Activated CD8-positive, alpha-beta memory T cell treated with anti-CD3 and anti-CD28 coated beads for 48 hours (primary cell): ENCODE results near the gene CDCA8.

Experiments
- DNase-seq, 3 experiments: peaks; one replicate each; pipeline ENCODE4 v3.0.0-alpha.2; 2020; ENCODE audit warnings: low read depth in 2 of 3, low spot score in 2 of 3

The CDCA8 gene

DNA sequence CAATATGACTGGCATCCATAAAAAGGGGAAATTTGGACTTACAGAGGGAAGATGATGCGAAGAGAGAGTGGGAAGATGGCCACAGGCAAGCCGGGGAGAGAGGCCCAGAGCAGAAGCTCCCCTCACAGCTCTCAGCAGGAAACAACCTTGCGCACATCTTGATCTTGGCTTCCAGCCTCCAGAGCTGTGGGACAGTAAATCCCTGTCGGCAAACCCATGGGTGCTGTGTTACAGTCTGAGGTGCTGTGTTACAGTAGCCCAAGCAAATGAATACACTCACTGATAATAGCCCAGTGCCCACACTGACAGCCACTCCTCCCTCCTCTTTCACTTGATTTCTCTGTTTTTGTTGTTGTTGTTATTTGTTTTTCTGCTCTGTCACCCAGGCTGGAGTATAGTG lies 22.4 kb downstream of the CDCA8 start:
- DNase-seq: no peak

DNA sequence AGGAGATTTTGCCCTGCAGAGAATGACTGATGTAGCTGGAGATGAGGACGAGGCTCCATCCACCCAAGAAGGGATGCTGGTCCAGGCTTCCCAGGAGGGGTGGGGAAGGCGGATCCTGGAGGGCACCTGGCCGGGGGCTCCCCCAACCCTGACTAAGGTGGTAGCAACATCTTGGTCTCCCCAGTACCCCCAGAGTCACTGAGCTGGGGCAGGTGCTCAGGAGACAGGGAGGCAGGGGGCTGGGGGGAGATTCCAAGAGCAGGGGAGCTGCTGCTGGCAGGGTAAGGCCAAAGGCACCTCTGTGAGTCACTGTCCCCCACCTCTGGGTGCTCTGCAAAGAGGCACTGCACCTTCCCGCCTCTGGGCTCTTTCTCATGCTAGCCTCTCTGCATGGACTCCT lies 24.0 kb downstream of the CDCA8 start:
- no peak for DNase-seq

DNA sequence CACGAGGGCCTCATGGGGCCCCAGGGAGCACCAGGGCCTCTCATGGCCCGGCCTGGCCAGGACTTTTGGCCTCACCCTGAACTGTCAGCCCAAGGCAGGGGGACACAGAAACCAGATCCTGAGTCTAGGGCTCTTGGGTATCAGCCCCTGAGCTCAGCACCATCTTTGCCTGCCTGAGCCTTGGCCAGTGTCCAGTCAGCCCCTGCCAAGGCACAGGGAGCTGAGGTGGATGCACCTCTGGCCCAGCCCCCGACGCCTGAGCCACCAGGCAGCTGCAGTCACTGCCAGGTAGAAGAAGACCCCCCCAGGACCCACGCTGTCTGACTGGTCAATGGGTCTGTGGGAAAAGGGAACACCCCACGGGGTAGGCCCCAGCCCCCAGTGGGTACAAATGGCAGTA lies 25.3 kb downstream of the CDCA8 start:
- DNase-seq: no peak

DNA sequence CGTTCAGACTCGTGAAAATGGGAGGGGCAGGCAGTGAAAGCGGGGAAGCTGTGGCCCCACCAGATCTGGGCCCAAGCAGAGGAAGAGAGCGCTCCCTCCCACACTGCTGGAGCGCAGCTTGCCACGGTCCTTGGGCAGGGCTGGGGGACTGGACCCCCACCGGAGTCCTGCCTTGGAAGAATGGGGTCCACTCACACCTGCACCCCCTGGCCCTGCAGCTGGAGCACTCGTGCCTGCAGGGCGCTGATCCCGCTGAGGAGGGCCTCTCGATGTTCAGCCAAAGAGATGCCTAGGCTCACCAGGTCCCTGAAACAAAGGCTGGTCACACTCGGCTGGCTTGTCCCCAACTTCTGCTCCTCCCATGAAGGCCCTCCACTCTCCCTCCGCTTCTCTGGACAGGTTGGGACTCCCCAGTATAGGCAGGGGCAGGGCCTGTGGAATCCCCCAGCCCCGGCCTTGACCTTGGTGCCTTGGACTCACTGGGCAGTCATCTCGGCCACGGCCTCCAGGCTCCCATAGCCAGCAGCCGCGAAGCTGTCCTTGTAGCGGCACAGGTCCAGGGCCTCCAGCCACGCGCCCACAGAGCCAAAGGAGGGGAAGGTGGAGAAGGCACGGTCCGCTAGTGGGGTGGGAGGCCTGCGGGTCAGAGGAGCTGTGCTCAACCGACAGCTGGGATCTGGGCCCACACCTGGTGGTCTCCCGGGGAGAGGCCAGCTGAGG lies 26.0 kb downstream of the CDCA8 start:
- no peak for DNase-seq

DNA sequence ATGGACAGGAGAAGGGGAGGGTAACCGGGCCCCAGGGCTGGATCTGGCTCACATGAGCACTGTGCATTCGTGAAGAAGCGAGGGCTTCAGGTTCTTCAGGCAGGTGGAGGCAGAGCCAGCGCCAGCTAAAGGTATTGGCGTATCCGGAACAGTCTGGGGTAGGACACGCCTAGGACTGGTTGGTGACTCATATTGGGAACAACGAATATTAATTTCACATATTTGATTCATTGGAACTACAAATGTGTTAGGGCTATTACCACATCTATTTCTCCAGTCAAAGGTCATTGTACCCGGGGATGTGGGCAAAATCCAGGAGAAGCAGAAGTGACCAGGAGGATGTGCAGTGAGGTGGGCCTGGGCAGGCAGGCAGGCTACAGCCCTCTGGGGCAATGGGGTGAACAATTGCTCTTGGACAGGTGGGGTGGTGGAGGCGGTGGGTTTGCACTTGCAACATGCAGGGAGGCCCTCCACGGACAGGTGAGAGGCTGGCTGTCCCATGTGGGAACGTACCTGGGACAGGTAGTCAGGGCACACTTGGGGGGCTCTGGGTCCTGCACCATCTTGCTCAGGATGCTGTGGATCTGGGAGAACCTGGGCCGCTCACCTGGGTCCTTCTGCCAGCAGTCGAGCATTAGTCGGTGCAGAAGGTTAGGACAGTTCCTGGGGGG lies 26.7 kb downstream of the CDCA8 start:
- DNase-seq: no peak

DNA sequence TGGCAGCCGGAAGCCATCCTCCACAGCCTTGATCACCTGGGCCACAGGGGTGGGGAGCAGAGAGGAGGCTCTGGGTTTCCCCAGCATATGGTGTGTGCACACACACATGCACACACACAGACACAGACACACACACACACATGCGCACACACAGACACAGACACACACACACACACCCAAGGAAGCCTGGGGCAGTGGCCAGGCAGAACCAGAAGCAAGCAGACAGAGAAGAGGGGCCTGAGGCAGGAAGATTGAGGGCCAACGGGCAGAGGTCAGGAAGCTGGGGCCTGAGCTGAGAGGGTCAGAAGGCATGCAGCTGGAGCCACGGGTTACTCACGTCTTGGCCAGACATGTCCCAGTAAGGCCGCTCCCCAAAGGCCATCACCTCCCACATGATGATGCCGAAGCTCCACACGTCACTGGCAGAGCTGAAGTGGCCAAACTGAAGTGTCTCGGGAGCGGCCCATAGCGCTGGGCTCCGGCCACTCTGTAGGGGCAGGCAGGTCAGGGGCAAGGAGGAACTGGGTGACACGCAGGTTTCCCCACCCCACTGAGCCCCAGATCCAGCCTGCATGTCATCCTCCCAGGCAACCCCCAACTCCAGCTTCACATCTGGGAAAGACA lies 27.4 kb downstream of the CDCA8 start:
- DNase-seq: no peak

DNA sequence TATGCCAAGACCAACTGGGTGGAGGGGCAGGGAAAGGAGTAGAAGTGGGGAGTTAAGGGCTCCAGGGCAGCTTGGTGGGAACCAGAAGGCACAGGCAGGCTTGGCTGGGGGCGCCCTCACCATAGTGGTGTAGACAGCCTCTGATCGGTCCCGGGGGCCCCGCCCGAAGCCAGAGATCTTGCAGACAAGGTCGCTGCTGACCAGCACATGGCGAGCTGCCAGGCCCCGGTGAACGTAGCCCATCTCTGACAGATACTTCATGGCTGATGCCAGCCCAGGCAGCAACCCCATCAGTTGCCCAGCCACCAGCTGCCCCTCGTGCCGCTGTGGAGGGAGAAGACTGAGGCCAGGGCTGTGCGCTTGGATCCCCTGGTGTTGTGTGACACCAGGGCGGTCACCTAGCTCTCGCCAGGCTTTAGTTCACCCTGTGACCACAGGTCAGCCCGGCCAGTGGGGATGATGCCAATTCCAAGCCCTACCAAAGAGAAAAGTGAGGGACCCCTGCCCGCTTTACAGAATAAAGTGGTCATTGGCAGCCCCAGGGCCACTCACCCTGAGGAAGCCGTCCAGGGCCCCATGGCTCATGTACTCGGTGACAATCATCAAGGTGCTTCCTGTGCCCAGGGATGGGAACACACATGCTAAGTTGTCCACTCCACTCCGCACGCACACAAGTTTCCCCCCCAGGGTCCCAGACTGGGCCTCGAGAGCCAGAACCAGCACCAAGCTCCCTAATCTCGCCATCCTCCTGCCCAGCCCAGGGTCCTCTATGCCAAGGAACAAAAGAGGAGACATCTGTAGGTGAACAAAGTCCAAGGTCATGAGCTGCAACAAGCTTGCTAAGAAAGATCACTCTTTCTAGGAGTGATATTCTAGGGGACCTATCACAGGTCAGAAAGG lies 28.2 kb downstream of the CDCA8 start:
- no peak for DNase-seq

DNA sequence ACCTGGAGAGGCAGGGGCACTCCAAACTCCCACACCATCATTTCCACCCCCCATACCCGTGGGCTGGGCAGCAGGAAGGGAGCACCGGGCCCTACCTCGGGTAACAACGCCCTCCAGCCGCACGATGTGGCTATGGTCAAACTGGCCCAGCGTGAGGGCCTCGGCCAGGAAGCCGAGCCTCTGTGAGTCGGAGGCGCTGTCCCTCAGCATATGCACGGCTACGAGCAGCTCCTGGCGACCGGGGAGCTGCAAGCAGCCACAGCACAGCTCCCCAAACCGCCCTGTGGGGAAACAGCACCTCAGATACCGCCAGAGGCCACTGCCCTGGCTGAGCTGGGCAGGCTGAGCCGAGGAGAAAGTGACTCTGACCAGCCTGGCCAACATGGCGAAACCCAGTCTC lies 29.2 kb downstream of the CDCA8 start:
- DNase-seq: no peak

DNA sequence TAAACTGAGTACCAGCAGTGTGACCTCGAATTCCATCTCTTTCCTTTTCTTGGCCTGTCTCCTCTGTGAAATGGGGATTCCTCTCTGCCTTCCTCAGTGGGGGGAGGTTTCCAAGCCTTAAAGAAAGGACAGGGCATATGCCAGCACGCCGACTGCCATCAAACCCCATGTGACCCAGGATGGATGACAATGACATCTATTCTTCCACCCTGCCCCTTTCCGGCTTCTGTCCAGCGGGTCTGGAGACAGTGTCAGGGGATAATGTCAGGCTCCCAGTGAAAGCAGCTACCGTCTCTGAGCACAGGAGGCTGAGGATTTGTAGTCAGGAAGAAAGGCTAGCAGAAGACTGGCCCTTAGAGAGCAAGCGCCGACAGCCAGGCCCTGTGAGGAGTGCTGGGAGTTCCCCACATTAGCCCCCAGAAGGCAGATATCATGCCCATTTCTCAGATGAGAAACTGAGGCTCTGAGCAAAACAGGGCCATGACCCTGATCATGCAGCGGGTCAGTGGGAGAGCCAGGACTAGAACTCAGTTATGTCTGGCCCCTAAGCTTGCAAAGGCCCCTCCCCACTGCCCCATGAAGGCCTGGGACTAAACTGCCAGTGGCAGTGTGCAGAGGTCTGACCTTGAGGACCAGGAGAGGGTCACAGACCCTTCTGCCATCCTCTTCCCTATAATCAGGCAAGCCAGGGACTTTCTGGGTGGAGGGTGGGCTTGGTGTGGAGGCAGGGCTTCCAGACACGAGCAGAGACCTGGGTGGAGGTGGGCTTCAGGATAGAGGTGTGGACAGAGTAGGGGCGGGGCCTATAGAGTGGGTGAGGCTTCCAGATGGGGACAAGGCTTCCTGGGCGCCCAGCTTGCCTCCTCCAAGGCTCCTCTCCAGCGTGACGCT lies 30.1 kb downstream of the CDCA8 start:
- DNase-seq: no peak

DNA sequence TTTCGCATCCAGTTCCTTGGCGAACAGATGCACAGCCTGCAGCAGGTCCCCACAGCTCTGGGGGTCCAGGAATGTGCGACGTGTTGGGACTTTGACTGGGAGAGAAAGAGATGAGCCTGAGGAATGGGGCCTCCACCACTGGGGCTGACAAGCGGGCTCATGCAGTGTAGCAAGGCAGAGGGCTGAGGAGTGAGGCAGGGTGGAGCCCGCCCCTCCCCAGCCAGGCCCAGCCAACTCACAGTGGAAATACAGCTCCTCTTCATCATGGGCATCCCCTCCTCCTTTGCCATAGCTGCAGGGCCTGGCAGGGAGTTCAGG lies 30.7 kb downstream of the CDCA8 start:
- DNase-seq: no peak

DNA sequence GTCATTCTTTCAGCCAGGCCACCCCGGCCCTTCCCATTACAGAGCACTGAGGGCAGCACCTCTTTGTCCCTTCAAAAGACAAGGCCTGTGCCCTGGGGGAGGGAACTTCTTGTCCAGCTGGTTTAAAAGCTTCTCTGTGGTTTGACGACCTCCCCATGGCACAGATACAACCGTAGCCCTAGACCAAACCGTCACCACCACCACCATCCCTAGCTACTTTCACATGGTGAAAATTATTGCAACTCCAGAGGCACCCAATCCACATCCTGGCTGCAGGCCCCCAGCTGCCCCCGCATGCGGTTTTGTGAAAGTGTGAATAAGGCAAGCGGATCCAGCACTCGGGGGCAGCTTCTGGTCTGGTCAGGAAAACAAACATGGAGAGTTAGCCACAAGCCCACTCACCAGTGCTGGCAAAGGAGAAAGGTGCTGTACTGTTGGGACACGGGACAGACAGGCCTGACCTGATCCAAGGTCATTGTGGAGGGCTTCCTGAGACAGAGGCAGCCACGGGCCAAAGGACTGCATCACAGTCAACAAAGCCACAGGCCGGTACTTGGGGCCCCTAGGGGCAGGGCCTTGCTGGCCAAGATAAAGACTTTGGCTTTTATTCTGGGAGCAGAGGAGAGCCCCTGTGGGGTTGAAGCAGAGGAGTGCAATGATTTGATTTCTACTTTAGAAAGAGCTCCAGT lies 31.2 kb downstream of the CDCA8 start:
- no peak for DNase-seq

DNA sequence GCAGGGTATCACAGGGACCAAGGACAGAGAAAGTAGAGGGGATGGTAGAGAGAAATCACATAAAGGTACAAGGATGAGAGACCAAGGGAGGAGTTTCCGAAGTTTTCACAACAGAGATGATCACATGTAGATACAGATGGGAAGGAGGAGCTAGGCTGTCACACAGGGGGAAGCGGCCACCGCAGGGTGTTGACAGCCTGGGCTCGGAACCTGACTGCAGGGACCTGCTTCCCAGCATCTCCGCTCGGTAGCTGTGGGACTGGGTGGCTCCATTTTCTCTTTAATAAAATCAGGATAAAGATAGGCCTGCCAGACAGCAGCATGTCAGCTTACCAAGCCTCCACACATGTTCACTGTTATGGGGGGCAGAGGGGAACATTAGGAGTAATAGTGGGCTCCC lies 32.3 kb downstream of the CDCA8 start:
- DNase-seq: no peak

DNA sequence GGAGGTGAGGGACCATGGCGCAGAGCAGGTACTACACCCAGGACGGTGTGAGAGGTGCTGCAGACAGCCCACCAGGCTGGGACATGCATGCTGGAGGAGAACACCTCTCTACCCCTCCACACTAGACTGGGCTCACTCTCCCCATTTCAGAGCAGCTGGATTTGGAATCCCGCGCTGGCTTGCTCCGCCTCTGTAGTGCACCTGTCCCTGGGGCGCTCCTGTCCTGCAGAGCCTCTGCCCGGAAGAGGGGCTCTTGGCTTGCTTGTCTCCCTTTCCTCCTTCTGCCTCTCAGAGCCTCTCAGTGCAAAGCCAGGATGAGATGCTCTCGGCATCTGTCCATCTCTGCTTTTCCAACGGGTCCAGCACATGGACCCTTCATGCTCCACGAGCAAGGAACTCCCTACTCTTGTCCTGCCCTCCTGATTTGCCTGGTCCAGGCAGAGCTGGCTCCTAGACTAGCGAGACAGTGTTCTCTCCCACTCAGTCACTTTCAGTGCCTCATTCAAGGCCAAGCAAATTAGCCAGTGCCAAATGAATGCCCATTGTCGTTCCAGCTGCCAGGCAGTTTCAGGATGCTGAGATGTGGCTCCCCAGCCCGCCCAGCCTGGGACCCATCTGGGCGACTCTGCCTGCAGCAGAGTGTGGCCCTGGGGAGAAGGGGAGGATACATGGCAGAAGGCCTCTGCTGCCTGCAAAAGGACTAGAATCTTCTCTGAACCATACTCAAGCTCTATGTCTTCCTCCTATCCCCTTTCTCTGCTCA lies 33.7 kb downstream of the CDCA8 start:
- DNase-seq: no peak

DNA sequence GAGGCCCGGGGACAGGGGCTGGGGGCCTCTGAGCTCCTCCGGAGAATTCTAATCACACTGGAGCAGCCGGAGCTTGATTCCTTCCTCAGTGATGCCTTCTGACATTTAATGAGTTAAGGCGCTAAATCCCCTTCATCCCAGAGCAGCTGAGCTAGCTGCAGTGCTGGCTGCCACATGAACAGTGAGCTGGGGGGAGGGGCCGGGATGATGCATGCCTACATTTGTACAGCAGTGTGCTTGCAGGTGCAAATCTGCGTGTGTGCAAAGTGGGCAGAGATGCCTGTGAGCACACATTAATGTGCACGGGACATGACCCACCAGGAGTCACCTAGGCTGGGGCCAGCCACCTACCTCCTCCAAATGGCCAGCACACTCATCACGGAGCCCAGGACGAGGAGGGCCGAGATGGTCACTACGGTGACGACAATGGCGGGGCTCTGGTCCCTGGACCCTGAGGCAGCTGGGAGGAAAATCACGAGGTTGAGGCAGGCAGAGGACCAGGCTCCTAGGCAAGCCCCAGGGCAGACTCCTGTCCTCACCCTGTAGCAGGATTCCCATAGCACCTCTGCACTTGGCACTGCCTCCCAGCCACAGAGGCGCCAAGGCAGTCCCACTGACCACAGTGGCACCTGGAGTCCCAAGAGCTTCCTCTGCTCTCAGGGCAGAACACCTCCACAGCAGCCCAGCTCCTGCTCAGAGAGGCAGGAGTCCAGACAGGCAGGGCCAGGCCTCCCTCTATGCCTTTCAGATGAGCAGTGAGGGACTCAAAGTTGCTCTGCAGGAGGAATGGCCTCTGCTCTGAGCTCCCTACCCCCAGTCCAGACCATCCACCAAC lies 34.7 kb downstream of the CDCA8 start:
- no peak for DNase-seq

DNA sequence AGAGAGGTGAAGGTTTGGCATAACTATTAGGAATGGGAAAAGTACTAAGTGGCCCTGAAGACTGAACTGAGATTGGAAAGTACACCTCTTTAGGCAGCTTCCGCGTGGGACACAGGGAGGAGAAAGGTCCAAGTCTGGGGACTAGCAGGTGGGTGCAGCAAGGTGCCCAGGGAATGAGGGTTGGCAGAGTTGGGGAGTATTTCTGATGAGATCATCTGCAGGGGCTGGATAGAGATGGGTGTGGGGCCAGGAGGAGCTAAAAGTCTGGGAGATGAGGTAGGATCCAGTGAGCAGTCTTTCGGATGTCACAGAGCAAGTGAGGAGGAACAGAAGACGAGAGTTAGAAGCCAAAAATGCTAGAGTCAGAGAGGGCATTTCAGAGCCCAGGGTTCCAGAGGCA lies 36.1 kb downstream of the CDCA8 start:
- no peak for DNase-seq

DNA sequence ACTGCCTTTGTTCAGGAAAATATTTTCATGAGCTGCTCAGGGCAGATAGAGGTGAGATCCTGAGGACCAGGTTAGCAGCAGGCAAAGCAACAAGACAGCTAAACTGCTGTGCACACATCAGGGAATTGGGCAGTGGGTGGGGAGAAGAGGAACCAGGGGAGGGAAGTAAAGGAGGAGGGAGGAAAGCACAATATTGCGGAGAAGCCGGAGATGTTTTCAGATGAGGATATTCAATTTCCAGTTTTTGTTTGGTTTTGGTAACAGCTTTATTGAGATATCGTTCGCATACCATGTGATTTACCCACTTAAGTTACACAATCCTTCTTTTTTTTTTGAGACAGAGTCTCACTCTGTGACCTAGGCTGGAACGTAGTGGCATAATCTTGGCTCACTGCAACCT lies 38.1 kb downstream of the CDCA8 start:
- no peak for DNase-seq

DNA sequence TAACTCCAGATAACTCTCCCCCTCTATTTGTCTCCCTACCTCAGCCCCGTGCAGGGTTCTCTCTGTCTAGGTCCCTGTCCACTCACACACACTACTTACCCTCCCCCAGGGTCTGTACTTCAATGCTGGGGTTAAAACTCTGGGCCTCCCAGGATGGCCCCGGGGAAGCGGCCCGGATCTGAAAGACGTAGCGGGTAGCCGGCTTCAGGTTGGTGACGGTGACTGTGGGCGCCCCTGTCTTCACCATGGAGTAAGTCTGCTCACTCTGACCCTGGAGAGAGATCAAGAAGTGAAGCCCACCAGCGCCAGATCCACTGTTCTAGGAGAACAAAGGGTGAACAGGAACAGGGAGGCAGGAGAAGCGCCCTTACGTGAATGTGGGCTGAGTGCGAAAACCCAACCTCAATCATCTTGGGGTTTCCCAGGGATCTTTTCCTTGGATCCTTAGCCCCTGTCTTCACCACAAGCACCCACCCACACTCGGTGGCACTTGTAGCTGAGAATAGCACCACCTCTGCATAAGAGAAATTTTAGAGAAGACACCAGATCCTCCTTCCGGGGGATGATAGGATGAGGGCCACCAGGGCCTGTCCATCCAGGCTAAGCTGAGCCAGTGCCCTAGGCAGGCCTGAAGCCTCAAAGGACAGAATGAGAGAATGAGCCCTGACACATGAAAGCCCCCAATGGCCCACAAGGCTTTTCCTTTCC lies 39.1 kb downstream of the CDCA8 start:
- no peak for DNase-seq
